Measurements from ENCODE around the gene CDH19.

CDH19 gene

GRCh38 chr18:66603941-66604627 lies at the start of gene CDH19:
TSS of gene CDH19 (minus strand) at chr18:66604090. CDS start at chr18:66572204, 31,886 bp downstream.
- peak in 2 of 14 donors; percentile 2 to 36 for DNase-seq

- DNase-seq, result no peak
Measured at GRCh38 chr18:66647671-66648070, 43.8 kb upstream of the CDH19 start.

GRCh38 chr18:66646609-66647008 lies 42.7 kb upstream of the CDH19 start:
- no peak for DNase-seq

- DNase-seq, result no peak
Measured at GRCh38 chr18:66645983-66646382, 42.1 kb upstream of the CDH19 start.

- DNase-seq, result no peak
Measured at GRCh38 chr18:66641056-66641455, 37.2 kb upstream of the CDH19 start.

GRCh38 chr18:66640431-66640830 lies 36.5 kb upstream of the CDH19 start:
- no peak for DNase-seq

- no peak for DNase-seq
Measured at GRCh38 chr18:66638856-66639629, 35.2 kb upstream of the CDH19 start.

GRCh38 chr18:66635342-66635741 lies 31.5 kb upstream of the CDH19 start:
- no peak for DNase-seq

GRCh38 chr18:66632756-66633155 lies 28.9 kb upstream of the CDH19 start:
- DNase-seq, result no peak

GRCh38 chr18:66630831-66631230 lies 26.9 kb upstream of the CDH19 start:
- DNase-seq, result no peak

GRCh38 chr18:66623821-66624220 lies 19.9 kb upstream of the CDH19 start:
- DNase-seq, result no peak

- DNase-seq, result no peak
Measured at GRCh38 chr18:66621816-66622576, 18.1 kb upstream of the CDH19 start.

- peak in 2 of 14 donors; percentile 5 to 6 for DNase-seq
Measured at GRCh38 chr18:66616523-66616983, 12.7 kb upstream of the CDH19 start.

- DNase-seq, result no peak
Measured at GRCh38 chr18:66615176-66615575, 11.3 kb upstream of the CDH19 start.

GRCh38 chr18:66607632-66608031 lies 3.7 kb upstream of the CDH19 start:
- DNase-seq, result no peak

- no peak for DNase-seq
Measured at GRCh38 chr18:66601649-66602048, 2.2 kb downstream of the CDH19 start.

GRCh38 chr18:66599190-66599589 lies 4.7 kb downstream of the CDH19 start:
- DNase-seq, result no peak

- DNase-seq, result no peak
Measured at GRCh38 chr18:66587430-66587829, 16.5 kb downstream of the CDH19 start.

- DNase-seq, result no peak
Measured at GRCh38 chr18:66582211-66582610, 21.7 kb downstream of the CDH19 start.

- DNase-seq, result no peak
Measured at GRCh38 chr18:66575263-66575662, 28.6 kb downstream of the CDH19 start.

GRCh38 chr18:66571845-66572244 lies 32.0 kb downstream of the CDH19 start:
- DNase-seq, result no peak

GRCh38 chr18:66566616-66567015 lies 37.3 kb downstream of the CDH19 start:
- no peak for DNase-seq

GRCh38 chr18:66564236-66564635 lies 39.7 kb downstream of the CDH19 start:
- no peak for DNase-seq

Data from C1 segment of cervical spinal cord (tissue), 14 donors.